Activated CD4-positive, alpha-beta T cell treated with anti-CD3 and anti-CD28 coated beads for 4 hours (primary cell): ENCODE measurements around the gene AOPEP.
"Not testable (repeated sequence)": the region's sequence is repeated elsewhere in the genome, so short reads cannot be mapped to it uniquely, and the experiment has no call there.

Experiments used
- DNase-seq, 2 donors: peaks; one replicate each; pipeline ENCODE4 v3.0.0-alpha.2; 2020

The AOPEP gene

GRCh38 chr9:94819161-94819687 lies 92.7 kb downstream of the AOPEP start:
- no peak for DNase-seq

- DNase-seq: no peak
Measured at GRCh38 chr9:94821098-94821887, 94.8 kb downstream of the AOPEP start.

- DNase-seq: no peak
Measured at GRCh38 chr9:94822273-94822672, 95.8 kb downstream of the AOPEP start.

DNA sequence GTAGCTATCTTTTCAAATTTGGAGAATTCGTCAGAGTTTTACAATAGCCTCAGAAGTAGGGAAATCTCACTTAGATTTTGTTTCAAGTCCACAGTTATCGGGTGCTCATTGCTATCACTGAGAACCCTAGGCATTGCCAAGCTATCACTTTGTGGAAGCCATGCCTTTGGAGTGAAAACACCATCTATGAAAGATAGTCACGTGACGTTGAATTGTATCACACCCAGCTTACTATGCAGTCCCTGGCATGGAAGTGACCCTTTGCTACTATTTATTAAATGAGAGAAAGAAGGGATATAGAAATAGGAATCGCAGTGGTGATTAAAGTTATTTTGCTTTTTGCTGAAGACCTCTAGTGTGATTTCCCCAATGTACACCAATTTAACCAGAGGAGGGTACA lies 97.2 kb downstream of the AOPEP start:
- DNase-seq: no peak

GRCh38 chr9:94824411-94824810 lies 97.9 kb downstream of the AOPEP start:
- no peak for DNase-seq

GRCh38 chr9:94824913-94825610 lies 98.6 kb downstream of the AOPEP start:
- no peak for DNase-seq

DNA sequence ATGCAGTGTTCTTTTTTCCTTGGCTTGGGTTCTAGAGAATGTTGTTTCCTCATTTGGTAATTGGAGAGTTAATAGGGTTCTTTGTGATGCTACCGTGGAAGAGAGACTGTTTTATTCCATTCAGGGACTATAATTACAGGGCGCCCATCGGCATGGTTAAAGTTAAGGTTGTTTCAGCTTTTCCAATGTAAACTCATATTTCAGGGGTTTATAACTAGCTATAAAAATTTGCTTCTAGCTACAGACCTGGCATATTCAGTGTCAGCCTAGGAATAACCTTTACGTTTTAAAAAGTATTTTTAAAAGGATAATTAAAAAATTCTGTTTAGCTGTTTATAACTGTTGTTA lies 99.1 kb downstream of the AOPEP start:
- no peak for DNase-seq

DNA sequence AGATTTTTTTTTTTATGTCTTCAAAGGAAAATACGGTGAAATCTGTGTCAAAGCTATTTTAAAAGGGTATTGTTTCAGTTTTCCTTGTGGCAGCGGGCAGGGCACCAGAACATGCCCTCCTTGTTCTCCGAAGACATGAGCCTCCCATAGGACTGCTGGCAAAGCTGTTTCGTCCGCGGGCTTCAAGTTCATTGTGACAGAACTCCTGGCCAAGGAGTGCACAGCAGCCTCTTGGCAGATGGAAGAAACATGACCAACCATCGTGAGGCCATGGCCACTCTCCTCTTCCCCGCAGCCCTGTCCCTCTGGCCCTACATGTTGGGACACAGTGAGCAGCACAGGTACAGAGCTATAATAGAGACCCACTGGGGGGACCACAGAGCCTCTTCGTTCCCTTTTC lies 99.5 kb downstream of the AOPEP start:
- DNase-seq: no peak

DNA sequence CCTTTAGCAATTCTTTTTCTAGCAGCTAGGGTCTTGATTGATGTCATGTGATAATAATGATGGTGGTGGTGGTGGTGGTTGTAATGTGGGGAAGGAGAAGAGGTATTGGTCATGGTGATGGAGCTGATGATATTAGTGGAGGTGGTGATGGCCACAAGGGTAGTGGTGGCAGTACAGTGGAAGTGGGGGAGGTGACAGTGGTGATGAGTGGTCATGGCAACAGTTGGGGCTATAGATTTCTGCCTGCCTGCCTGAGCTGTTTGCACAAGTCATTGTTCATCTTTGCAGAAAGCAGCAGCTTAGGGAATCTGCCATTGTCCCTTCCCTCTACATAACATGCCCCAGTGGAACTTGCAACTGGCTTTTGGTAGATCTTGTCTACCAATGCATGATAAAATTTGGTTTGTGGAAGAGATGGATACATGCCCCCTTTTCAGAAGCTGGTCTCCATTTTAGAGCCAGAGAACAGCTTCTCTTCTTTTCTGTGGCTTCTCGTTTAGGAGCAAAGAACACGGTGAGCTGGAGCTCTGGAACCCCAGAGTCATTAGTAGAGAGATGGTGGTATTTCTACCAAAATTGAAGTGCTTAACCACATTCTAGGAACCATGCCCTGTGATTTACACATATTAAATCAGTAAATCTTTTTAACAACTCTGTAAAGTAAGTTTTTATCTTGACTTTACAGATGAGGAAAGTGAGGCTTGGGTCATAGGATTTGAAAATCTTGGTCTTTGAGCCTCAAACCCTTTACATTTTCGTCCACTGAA lies 100.3 kb downstream of the AOPEP start:
- DNase-seq: no peak

DNA sequence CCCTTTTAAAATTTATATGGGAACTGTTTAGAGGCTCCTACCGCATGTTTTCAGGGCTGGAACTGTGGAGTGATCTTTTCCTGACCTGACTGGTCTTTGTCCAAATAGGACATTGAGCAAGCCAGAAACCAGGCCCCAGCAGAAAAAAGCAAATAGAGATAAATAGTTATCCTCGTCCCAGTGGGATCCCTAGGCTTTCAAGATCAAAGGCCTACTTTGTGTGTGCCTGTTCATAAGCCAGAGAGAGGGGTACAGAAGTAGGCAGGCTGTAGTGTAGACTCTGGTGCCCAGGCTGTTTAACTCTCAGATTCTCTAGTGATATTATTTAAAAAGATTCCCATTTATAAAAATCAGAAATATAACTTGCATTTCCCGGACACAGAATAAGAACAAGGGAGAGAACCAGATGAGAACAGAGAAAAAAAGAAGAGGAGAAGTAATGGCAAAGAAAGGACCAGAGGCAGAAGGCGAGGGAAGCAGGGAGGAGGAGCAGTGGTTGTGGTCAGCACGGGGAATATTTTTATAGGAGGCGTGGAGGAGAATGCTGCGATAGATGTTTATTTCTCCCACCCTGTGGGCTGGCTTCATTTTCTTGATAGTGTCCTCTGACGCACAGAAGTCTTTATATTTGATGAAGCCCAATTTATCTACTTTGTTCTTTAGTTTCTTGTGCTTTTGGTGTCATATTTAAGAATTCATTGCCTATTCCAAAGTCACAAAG lies 101.2 kb downstream of the AOPEP start:
- DNase-seq: no peak

DNA sequence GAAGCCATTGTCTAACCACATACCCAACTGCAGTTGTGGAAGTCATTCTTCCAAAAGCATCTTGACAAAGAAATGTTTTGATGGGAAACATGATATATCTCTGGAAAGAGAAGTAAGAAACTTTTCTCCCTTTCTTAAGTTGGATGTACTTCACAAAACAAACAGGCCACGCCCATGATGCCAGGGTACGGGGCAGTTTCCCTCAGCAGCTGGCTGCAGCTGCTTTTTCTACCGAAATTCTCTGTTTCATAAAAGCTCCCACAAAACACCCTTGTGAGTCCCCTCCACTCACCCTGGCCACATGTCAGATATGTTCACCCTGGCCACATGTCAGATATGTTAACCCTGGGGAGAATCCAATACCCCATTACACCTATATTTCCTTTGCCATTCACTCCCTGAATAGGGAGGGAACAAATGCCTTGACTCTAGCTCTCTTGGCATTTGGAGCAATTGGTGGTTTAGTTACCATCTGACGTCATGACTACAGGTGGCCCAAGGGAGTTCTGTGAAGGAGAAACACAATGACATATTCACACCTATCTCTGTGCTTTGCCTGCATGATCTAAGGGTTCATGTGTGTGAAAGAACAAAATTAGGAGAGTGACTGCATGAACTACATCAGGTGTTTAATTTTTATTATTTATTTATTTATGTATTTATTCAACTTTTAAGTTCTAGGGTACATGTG lies 103.0 kb downstream of the AOPEP start:
- no peak for DNase-seq

GRCh38 chr9:94830071-94830604 lies 103.6 kb downstream of the AOPEP start:
- DNase-seq: not testable (repeated sequence)

DNA sequence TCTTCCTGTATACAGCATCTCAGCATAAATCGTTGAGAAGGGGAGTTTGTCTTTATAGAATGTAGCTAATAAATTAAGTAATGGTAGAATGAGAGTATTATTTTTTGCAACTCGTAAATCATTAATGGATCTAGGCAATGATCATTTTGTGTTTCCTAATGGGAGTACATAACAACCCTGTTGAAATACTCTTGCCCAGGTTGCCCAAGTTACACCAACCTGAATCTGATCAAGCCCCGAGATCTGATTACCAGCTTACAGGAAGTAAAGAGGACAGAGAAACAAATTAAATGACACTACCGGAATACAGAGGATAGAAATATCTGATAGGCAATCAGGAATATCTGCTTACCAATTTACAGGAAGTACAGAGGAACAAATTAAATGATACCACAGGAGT lies 107.3 kb downstream of the AOPEP start:
- no peak for DNase-seq

- DNase-seq: no peak
Measured at GRCh38 chr9:94837404-94837803, 110.9 kb downstream of the AOPEP start.

DNA sequence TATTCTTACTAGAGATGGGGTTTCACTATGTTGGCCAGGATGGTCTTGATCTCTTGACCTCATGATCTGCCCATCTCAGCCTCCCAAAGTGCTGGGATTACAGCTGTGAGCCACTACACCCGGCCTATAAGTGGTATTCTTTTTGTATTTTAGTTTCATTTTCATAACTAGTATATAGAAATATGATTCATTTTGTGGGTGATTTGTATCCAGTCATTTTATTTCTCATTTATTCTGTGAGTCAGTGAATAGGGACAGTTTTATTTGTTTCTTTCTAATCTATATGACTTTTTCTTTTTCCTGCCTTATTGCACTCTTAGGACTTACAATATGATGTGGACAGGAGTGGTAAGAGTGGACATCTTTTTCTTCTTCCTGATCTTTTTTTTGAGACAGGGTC lies 112.9 kb downstream of the AOPEP start:
- no peak for DNase-seq

- DNase-seq: no peak
Measured at GRCh38 chr9:94840738-94841137, 114.2 kb downstream of the AOPEP start.

DNA sequence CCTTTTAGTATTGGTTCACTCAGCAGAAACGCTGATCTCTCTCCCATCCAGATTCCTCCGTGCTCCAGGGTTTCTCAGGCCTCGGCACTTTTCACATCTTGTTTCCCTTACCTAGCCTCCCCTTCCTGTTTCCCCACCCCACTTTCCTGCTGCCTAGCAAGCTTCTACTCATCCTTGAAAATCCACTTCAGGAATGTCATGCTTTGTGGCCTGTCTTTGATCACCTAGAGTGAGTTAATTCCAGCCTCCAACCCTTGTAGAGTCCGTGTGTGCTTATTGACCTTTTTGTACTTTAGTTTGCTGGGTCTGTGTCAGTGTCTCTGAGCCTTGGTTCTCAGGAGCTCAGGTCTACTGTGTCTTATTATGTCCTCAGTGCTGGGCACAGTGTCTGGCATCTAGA lies 116.6 kb downstream of the AOPEP start:
- DNase-seq: no peak

GRCh38 chr9:94846739-94847138 lies 120.2 kb downstream of the AOPEP start:
- no peak for DNase-seq

- no peak for DNase-seq
Measured at GRCh38 chr9:94847486-94847885, 121.0 kb downstream of the AOPEP start.

DNA sequence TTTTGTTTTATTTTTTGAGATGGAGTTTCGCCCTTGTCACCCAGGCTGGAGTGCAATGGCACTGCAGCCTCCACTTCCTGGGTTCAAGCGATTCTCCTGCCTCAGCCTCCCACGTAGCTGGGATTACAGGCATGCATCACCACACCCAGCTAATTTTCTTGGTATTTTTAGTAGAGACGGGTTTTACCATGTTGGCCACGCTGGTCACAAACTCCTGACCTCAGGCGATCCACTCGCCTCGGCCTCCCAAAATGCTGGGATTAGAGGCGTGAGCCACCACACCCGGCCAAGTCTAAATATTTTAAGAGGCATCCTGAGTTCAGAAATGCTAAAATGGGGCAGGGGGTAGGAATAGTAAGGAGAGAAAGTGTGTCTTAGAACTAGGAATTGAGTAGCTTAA lies 122.3 kb downstream of the AOPEP start:
- not testable (repeated sequence) for DNase-seq

DNA sequence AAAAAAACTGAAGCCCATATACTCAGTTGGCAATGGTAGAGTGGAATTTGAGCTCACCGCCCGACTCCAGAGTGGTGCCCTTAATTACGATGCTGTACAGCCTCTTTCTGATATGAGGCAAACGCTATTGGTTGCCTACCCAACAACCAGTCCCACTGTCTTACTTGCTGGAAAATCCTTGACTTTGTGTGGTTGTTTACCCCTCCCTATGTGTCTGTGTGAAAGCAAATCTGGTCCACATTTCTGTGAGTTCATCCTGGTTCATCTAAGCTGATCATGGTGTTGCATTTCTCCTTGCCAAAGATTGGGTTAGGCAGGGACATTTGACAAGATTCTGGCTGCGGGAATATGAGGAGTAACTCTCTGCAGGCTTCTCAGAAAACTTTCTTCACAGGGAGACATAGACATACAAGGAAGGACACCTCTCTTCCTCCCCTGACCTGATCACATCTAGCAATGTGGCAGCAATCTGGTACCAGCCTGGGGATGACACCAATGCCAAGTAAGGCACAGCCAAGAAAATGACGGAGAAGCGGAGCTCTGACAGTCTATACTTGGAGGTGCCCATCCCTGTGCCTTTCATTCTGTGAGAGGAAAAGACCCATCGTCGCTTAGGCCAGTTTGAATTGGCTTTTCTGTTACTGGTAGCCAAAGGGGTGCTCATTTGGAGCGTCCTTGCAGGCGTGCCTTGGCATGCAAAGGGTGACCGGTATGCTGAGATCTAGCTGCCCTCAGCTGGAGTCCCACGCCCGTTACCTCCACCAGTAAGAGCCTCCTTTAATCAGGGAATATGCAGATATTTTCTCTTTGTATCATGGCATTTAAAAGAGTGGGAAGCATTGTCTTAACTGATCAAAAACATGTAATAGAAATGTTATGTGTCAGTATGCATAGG lies 124.3 kb downstream of the AOPEP start:
- no peak for DNase-seq
